Naive thymus-derived CD8-positive, alpha-beta T cell (primary cell): Measurements from ENCODE around the gene MED23. TPM values are rescaled to one million over a fixed set of nuclear protein-coding genes. Genes with fewer than 3 reads are reported as not detected.
"Not testable (repeated sequence)": the region's sequence is repeated elsewhere in the genome, so short reads cannot be mapped to it uniquely, and the experiment has no call there.

ENCODE experiments used
- ATAC-seq, 2 donors: fragments of 150-1000 bp; cut with Tn5 transposase in 1 of 2; sonication (Bioruptor Pico), chemical (Tn5 transposase) in 1 of 2; 1 replicate in 1 of 2; 2 replicates in 1 of 2; pipeline ENCODE4 v1.10.0; 2021; ENCODE audit warnings: mild to moderate bottlenecking in 2 of 2, moderate library complexity in 2 of 2
- POLR2A ChIA-PET: fragments of 350-600 bp; sonication (Branson Sonifier 250); formaldehyde crosslinking; loops from one replicate; lab custom pipeline; 2021; ENCODE audit warnings: antibody characterized with exemption; lab: Charles Lee
- DNase-seq, 10 donors: peaks; one replicate each; pipeline versions ENCODE4 v3.0.0 to v3.0.0-alpha.2; 2020 to 2022
- H3K27ac Mint-ChIP-seq, 10 donors: one replicate each; pipeline ENCODE4 v1.8.0; 2020 to 2022; ENCODE audit warnings: mild to moderate bottlenecking in 10 of 10, mixed read lengths in 10 of 10, moderate library complexity in 4 of 10, inconsistent platforms in 1 of 10
- H3K27me3 Mint-ChIP-seq, 5 donors: one replicate each; pipeline ENCODE4 v1.8.0; 2021 to 2022; ENCODE audit warnings: mixed read lengths in 5 of 5
- H3K36me3 Mint-ChIP-seq, 3 donors: one replicate each; pipeline ENCODE4 v1.8.0; 2020 to 2022; ENCODE audit warnings: mixed read lengths in 3 of 3, mild to moderate bottlenecking in 2 of 3, inconsistent platforms in 1 of 3
- H3K4me1 Mint-ChIP-seq, 4 donors: one replicate each; pipeline ENCODE4 v1.8.0; 2021 to 2022; ENCODE audit warnings: mixed read lengths in 4 of 4
- H3K4me3 Mint-ChIP-seq, 10 donors: one replicate each; pipeline ENCODE4 v1.8.0; 2020 to 2022; ENCODE audit warnings: mild to moderate bottlenecking in 10 of 10, mixed read lengths in 10 of 10, moderate library complexity in 6 of 10, inconsistent platforms in 1 of 10
- H3K9me3 Mint-ChIP-seq, 9 donors: one replicate each; pipeline ENCODE4 v1.8.0; 2020 to 2022; ENCODE audit warnings: mixed read lengths in 9 of 9, mild to moderate bottlenecking in 3 of 9, inconsistent platforms in 1 of 9, moderate library complexity in 1 of 9
- polyA plus RNA-seq, 3 donors: library from polyadenylated mRNA; unstranded; fragments of 300-500 nt; fragmentation: Illumina TruSeq; gene quantifications; one replicate each; pipeline ENCODE4 v1.2.3, GENCODE V29; 2021
- total RNA-seq, 8 experiments: library from RNA in 2 of 8; stranded (reverse) in 2 of 8; gene quantifications; one replicate each; pipeline ENCODE4 v1.2.3 and lab custom pipeline; 2021 to 2026

MED23 gene
- total and polyA plus RNA-seq, 5 experiments from 2014 or later, result 8.6 to 56.2 (median 13.4) TPM

DNA sequence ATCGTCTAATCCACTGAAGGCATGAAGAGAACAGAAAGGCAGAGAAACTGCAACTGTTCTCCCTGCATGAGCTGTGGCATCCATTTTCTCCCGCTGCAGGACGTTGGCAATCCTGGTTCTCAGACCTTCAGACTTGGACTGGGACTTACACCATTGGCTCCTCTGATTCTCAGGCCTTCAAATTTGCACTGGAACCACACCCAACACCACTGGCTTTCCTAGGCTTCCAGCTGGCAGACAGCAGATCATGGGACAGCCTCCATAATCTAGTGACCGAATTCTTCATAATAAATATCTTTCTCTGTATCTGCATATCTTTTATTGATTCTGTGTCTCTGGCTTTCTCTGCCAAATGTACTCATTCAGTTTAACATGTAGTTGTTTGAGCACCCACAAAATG is 69.1 kb downstream of the MED23 start:
- Mint-ChIP-seq H3K36me3 (peaks cover 0 to 2% (median 0%) of the 10 kb centered on the region in 3 donors), H3K4me1 (no peaks in the 10 kb centered on the region), H3K27ac (peak overlapping the region in 1 of 10 donors; percentile 60), H3K27me3 (peaks cover 0 to 2% (median 0%) of the 10 kb centered on the region in 5 donors), H3K4me3 (no peak overlapping the region), H3K9me3 (peaks cover 0 to 5% (median 0%) of the 10 kb centered on the region in 9 donors)
- DNase-seq, result no peak
- ATAC-seq, result no peak
- POLR2A ChIA-PET, result no interaction called here

DNA sequence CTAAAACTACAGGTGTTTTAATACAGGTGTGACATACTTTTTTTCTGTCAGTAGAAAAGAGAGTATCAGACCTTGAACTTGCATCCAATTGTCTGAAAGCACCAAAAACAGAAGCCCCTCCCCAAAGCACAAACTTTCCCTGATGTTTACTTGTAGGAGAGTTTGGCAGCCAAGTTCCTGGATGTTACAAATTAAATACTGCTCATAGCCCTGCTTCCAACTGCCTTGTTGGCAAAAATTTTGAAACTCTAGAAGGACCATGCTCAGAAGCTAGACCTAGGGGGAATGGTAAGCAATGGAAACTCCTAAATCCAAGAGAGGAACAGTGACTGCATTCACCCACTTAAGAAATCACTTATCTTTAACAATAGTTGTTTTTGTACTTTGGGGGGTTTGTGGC is 72.0 kb downstream of the MED23 start:
- Mint-ChIP-seq H3K27ac (no peak overlapping the region), H3K27me3 (peaks cover 0 to 4% (median 0%) of the 10 kb centered on the region in 5 donors), H3K36me3 (peaks cover 0 to 4% (median 2%) of the 10 kb centered on the region in 3 donors), H3K4me3 (no peak overlapping the region), H3K9me3 (peaks cover 0 to 5% (median 0%) of the 10 kb centered on the region in 9 donors), H3K4me1 (no peaks in the 10 kb centered on the region)
- POLR2A ChIA-PET, result no interaction called here
- ATAC-seq, result no peak
- no peak for DNase-seq

DNA sequence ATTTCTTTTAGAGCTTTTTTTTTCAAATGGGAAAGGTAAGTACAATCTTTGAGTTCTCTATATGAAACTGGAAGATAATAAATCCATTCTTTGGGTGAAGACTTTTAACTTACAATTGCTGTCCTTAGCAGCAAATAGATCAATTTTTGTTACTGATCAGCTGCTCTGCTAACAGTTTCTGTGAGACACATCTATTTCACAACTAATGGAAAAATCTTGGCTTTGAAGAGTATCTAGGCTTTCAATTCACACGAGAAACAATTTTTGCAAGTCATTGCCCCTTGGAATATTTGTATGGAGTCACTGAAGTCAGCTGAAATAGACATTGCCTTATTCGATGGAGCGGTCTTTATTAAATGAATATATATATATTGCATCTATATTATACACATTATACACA is 75.5 kb downstream of the MED23 start:
- Mint-ChIP-seq H3K4me1 (no peaks in the 10 kb centered on the region), H3K27ac (no peak overlapping the region), H3K27me3 (peaks cover 0 to 4% (median 0%) of the 10 kb centered on the region in 5 donors), H3K9me3 (no peaks in the 10 kb centered on the region), H3K4me3 (no peak overlapping the region), H3K36me3 (peaks cover 0 to 4% (median 0%) of the 10 kb centered on the region in 3 donors)
- DNase-seq (no peak), ATAC-seq (no peak)
- POLR2A ChIA-PET, result no interaction called here

DNA sequence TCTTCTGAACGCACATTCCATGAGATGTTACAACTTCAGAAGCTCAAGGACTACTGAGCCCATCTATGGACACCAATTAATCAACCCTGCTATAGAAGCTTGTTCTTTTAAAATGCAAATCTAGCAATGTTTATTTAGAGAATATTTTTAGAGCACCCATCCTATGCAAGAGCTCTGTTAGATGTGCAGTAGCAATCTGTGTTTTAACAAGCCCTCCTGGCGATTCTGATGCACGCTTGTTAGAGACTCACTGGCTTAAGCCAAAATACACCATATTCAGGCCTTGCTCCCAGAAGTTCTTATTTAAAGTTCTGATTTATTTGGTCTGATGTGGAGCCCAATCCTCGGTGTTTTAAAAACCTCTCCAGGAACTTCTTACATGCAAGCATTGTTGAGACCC is 76.1 kb downstream of the MED23 start:
- POLR2A ChIA-PET, result no interaction called here
- peaks cover 0 to 4% (median 0%) of the 10 kb centered on the region in 5 donors for H3K27me3 Mint-ChIP-seq

DNA sequence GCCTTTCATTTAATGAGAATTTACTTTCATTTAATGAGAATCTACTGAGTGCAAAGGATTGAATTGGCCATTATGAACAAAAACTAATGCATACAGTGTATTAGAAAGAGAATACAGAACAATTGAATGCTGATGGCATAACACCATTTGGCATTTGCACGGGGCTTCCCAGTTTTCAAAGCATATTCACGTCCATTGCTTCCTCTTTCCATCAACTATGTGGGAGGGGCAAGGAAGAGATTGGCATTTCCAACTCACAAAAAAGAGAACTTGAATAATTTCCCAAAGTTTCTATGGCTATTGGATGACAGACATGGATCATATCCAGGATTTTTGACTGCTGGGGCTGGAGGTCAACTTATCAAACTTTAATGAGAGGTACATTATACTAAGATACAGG is 78.2 kb downstream of the MED23 start:
- H3K36me3 Mint-ChIP-seq, result peaks cover 0 to 4% (median 0%) of the 10 kb centered on the region in 3 donors
- ATAC-seq (no peak), DNase-seq (no peak)
- no peaks in the 10 kb centered on the region for H3K9me3 Mint-ChIP-seq
- H3K4me1 Mint-ChIP-seq, result no peaks in the 10 kb centered on the region
- no peak overlapping the region for H3K4me3 Mint-ChIP-seq
- H3K27ac Mint-ChIP-seq, result no peak overlapping the region
- H3K27me3 Mint-ChIP-seq, result peaks cover 0 to 4% (median 0%) of the 10 kb centered on the region in 5 donors
- POLR2A ChIA-PET, result interaction anchor here (0.6 kb wide), 1 partner anchor 496 kb away, joined by 4 read pairs; no protein-coding TSS in a partner anchor

More for the DNA sequence above, 76.1 kb downstream of the MED23 start:
- ATAC-seq (no peak), DNase-seq (no peak)
- Mint-ChIP-seq H3K9me3 (no peaks in the 10 kb centered on the region), H3K4me3 (no peak overlapping the region), H3K4me1 (no peaks in the 10 kb centered on the region), H3K36me3 (peaks cover 0 to 4% (median 0%) of the 10 kb centered on the region in 3 donors), H3K27ac (no peak overlapping the region)

DNA sequence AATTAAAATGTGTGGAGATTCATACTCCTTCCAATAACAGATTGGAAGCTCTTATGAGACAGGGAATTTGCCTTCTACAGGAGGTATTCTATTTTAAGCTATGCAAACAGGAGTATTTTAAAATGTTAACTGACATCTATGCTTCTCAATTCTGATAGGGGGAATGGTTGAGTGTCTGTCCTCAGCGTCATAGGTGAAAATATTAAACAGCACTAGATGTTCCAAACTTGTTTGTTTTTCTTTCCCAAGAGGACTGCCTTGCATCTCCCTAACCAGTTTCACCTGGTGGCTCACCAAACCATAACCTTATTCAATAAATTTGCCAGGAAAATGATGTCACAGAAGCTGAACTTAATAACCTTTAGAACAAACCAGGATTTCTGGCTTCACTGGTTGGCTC is 79.6 kb downstream of the MED23 start:
- Mint-ChIP-seq H3K27me3 (peaks cover 0 to 3% (median 0%) of the 10 kb centered on the region in 5 donors), H3K4me1 (no peaks in the 10 kb centered on the region), H3K4me3 (no peak overlapping the region), H3K9me3 (peaks cover 0 to under 1% (median 0%) of the 10 kb centered on the region in 9 donors), H3K27ac (no peak overlapping the region), H3K36me3 (peaks cover 0 to 1% (median 0%) of the 10 kb centered on the region in 3 donors)
- POLR2A ChIA-PET, result no interaction called here
- DNase-seq (no peak), ATAC-seq (no peak)

DNA sequence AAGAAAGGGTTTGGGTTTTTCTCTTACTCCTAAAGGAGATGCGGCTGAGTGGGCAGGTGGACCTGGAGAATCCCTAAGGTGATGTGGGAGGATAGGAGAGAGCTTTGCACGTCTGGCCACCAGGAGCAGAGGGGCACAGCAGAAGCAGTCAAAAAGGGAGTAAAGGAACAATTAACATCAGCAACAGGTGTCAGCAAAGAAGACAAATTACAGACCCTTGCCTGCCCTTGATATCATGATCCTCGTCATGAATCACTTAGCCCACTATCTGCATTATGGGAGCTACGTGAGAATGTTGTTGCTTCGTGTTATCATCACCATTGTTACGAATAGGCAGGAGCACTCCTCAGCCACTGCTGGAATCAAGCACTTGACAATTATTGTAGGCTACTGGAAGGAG is 80.6 kb downstream of the MED23 start:
- Mint-ChIP-seq H3K27ac (peak overlapping the region in 1 of 10 donors; percentile 21), H3K4me1 (no peaks in the 10 kb centered on the region), H3K9me3 (peaks cover 0 to 9% (median 0%) of the 10 kb centered on the region in 9 donors), H3K27me3 (no peaks in the 10 kb centered on the region), H3K4me3 (no peak overlapping the region), H3K36me3 (no peaks in the 10 kb centered on the region)
- POLR2A ChIA-PET, result no interaction called here
- ATAC-seq, result no peak
- DNase-seq, result no peak

DNA sequence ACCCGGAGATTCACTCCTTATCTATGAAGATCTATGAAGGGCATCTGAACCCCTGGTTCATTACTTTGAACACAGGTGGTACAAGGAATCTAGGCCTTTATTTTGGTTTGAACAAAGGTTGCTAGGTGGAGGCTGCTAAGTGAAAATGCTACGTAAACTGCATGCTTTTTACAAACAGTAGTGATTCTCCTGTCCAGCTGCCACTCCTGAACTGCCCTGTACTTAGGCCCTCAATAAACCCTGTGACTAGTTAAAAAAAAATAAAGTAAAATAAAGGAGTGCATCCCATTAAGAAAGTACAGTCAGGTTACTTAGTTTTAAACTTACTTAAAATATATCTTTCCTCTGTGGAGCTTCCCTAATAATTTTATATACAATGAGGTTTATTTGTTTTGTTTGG is 82.7 kb downstream of the MED23 start:
- Mint-ChIP-seq H3K9me3 (peaks cover 0 to 9% (median 0%) of the 10 kb centered on the region in 9 donors), H3K27ac (no peak overlapping the region), H3K4me1 (no peaks in the 10 kb centered on the region), H3K27me3 (no peaks in the 10 kb centered on the region), H3K36me3 (no peaks in the 10 kb centered on the region), H3K4me3 (no peak overlapping the region)
- POLR2A ChIA-PET, result no interaction called here
- ATAC-seq (no peak), DNase-seq (no peak)

DNA sequence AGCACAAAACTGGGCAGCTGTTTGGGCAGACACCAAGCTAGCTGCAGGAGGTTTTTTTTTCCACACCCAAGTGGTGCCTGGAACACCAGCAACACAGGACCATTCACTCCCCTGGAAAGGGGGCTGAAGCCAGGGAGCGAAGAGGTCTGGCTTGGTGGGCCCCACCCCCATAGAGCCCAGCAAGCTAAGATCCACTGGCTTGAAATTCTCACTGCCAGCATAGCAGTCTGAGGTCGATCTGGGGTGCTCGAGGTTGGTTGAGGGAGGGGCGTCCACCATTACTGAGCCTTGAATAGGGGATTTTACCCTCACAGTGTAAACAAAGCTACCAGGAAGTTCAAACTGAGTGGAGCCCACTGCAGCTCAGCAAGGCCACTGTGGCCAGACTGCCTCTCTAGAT is 89.4 kb downstream of the MED23 start:
- POLR2A ChIA-PET, H3K27ac Mint-ChIP-seq, H3K4me1 Mint-ChIP-seq, H3K9me3 Mint-ChIP-seq, H3K4me3 Mint-ChIP-seq, ATAC-seq, H3K27me3 Mint-ChIP-seq, H3K36me3 Mint-ChIP-seq, DNase-seq: not testable (repeated sequence)

DNA sequence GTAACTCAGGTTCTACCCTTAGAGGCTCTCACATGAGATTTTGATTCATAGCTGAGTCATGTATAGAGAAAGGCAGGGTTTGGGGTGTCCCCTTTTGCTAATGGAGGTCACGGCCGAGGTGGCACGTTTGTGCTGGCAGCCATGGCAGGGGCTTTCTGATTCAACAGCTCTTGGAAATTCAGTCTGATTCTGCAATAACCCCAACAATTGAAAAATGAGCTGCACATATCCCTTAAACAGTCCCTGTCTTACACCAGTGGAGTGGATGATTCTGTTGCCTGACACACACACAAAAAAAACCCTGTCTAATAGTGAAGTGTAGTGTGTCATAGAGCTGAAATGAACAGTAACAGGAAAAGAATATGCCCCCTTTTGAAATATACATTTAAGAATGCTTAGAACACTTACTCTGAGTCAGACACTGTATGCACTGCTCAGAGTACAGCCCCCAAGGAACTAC is 95.4 kb downstream of the MED23 start:
- DNase-seq, result no peak
- H3K9me3 Mint-ChIP-seq, result peaks cover 0 to 2% (median 0%) of the 10 kb centered on the region in 9 donors
- POLR2A ChIA-PET, result interaction anchor here (1.0 to 1.5 kb wide), 3 partner anchors 13 to 647 kb away, joined by 3 to 8 read pairs (median 4); no protein-coding TSS in a partner anchor
- ATAC-seq, result peak; percentile 36 to 37
- H3K4me1 Mint-ChIP-seq, result peaks cover 33 to 67% (median 57%) of the 10 kb centered on the region in 4 donors
- H3K36me3 Mint-ChIP-seq, result no peaks in the 10 kb centered on the region
- peak overlapping the region in 6 of 10 donors; percentile 10 to 58 (median 25) for H3K4me3 Mint-ChIP-seq
- H3K27me3 Mint-ChIP-seq, result peaks cover 0 to 3% (median 0%) of the 10 kb centered on the region in 5 donors
- H3K27ac Mint-ChIP-seq, result peak overlapping the region; percentile 65 to 97 (median 92)

DNA sequence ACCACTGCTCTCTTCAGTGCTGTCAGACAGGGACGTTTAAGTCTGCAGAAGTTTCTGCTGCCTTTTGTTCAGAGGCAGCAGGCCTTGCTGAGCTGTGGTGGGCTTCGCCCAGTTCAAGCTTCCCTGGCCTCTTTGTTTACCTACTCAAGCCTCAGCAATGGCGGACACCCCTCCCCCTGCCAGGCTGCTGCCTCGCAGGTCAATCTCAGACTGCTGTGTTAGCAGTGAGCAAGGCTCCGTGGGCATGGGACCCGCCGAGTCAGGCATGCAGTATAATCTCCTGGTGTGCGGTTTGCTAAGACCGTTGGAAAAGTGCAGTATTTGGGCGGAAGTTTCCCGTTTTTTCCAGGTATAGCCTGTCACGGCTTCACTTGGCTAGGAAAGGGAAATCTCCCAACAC is 96.4 kb downstream of the MED23 start:
- peak overlapping the region in 7 of 10 donors; percentile 26 to 81 (median 76) for H3K4me3 Mint-ChIP-seq
- POLR2A ChIA-PET, result interaction anchor here (1.0 to 1.8 kb wide), 4 partner anchors 12 to 398 kb away, joined by 3 to 10 read pairs (median 7); no protein-coding TSS in a partner anchor
- not testable (repeated sequence) for H3K27me3 Mint-ChIP-seq

DNA sequence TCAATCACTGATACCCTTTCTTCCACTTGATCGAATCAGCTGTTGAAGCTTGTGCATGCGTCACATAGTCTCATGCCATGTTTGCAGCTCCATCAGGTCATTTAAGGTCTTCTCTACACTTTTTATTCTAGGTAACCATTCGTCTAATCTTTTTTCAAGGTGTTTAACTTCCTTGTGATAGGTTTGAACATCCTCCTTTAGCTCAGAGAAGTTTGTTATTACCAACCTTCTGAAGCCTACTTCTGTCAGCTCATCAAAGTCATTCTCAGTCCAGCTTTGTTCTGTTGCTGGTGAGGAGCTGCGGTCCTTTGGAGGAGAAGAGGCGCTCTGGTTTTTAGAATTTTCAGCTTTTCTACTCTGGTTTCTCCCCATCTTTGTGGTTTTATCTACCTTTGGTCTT is 97.1 kb downstream of the MED23 start:
- H3K9me3 Mint-ChIP-seq, H3K36me3 Mint-ChIP-seq, H3K27me3 Mint-ChIP-seq, ATAC-seq: not testable (repeated sequence)
- Mint-ChIP-seq H3K4me1 (peaks cover 35 to 75% (median 57%) of the 10 kb centered on the region in 4 donors), H3K27ac (peak overlapping the region; percentile 85 to 96 (median 94)), H3K4me3 (peak overlapping the region; percentile 35 to 81 (median 72))
- peak in 6 of 10 donors; percentile 36 to 74 (median 42) for DNase-seq
- POLR2A ChIA-PET, result interaction anchor here (0.8 to 1.8 kb wide), 5 partner anchors 11 to 397 kb away, joined by 3 to 10 read pairs (median 6); no protein-coding TSS in a partner anchor

More for the DNA sequence above, 96.4 kb downstream of the MED23 start:
- peaks cover 34 to 72% (median 57%) of the 10 kb centered on the region in 4 donors for H3K4me1 Mint-ChIP-seq
- not testable (repeated sequence) for DNase-seq, H3K36me3 Mint-ChIP-seq, H3K9me3 Mint-ChIP-seq
- peak in 1 of 2 donors; percentile 18 for ATAC-seq
- peak overlapping the region; percentile 85 to 96 (median 94) for H3K27ac Mint-ChIP-seq

DNA sequence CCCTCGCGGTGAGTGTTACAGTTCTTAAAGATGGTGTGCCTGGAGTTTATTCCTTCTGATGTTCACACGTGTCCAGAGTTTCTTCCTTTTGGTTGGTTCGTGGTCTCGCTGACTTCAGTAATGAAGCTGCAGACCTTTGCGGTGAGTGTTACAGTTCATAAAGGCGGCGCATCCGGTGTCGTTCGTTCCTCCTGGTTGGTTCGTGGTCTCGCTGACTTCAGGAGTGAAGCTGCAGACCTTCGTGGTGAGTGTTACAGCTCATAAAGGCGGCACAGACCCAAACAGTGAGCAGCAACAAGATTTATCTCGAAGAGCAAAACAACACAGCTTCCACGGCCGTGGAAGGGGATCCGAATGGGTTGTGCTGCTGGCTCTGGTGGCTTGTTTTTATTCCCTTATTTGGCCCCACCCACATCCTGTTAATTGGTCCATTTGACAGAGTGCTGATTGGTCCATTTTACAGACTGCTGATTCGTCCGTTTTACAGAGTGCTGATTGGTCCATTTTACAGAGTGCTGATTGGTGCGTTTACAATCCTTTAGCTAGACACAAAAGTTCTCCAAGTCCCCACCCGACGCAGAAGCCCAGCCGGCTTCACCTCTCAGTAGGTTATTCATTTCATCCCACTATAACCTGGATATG is 103.2 kb downstream of the MED23 start:
- POLR2A ChIA-PET, result interaction anchor here (1.3 kb wide), 2 partner anchors 243 to 325 kb away, joined by 4 to 8 read pairs; no protein-coding TSS in a partner anchor
- H3K36me3 Mint-ChIP-seq, result no peaks in the 10 kb centered on the region
- peak overlapping the region in 6 of 10 donors; percentile 1 to 51 (median 18) for H3K4me3 Mint-ChIP-seq
- H3K9me3 Mint-ChIP-seq, result no peaks in the 10 kb centered on the region
- H3K4me1 Mint-ChIP-seq, result peaks cover 25 to 51% (median 28%) of the 10 kb centered on the region in 4 donors
- DNase-seq, result peak in 5 of 10 donors; percentile 19 to 34 (median 24)
- peak; percentile 54 to 68 for ATAC-seq
- no peaks in the 10 kb centered on the region for H3K27me3 Mint-ChIP-seq
- H3K27ac Mint-ChIP-seq, result peak overlapping the region in 9 of 10 donors; percentile 54 to 85 (median 64)
